Neutrophil (primary cell): ENCODE measurements around the gene DCT.

ENCODE experiments used
- H3K27ac ChIP-seq: fragments of 200-600 bp; sonication (generic); 2 replicates; pipeline ENCODE4 v1.5.1; 2016; ENCODE audit warnings: mild to moderate bottlenecking, moderate library complexity
- H3K27me3 ChIP-seq: fragments of 200-600 bp; sonication (generic); 2 replicates; pipeline ENCODE4 v1.6.0; 2016; ENCODE audit warnings: mild to moderate bottlenecking
- H3K36me3 ChIP-seq: fragments of 200-600 bp; sonication (generic); 2 replicates; pipeline ENCODE4 v1.5.1; 2017
- H3K4me1 ChIP-seq, 2 experiments: fragments of 200-600 bp in 1 of 2; sonication (generic) in 1 of 2; 1 replicate in 1 of 2; 2 replicates in 1 of 2; pipeline versions ENCODE4 v1.5.1 to v1.6.1; 2013 to 2016; ENCODE audit warnings: low read depth in 1 of 2, low read length in 1 of 2, mild to moderate bottlenecking in 1 of 2, moderate library complexity in 1 of 2; ENCODE audit not compliant: control insufficient read depth in 1 of 2, insufficient read depth in 1 of 2
- H3K4me3 ChIP-seq, 2 experiments: fragments of 200-600 bp in 1 of 2; sonication (generic) in 1 of 2; 1 replicate in 1 of 2; 2 replicates in 1 of 2; pipeline ENCODE4 v1.5.1; 2013 to 2016; ENCODE audit warnings: low read depth in 1 of 2, low read length in 1 of 2, mild to moderate bottlenecking in 1 of 2, moderate library complexity in 1 of 2
- H3K9me3 ChIP-seq: fragments of 200-600 bp; sonication (generic); 2 replicates; pipeline ENCODE4 v1.5.1; 2016
- CTCF ChIP-seq: fragments of 200-600 bp; sonication (generic); IDR thresholded peaks from 2 replicates; pipeline ENCODE4 v1.5.1; 2016; ENCODE audit warnings: antibody characterized with exemption

Gene DCT

GRCh38 chr13:94413598-94413944 lies 65.9 kb downstream of the DCT start:
- Histone ChIP-seq H3K27ac (no peak overlapping the region), H3K4me3 (no peak overlapping the region), H3K9me3 (no peaks in the 10 kb centered on the region), H3K36me3 (no peaks in the 10 kb centered on the region), H3K27me3 (peaks cover 32% of the 10 kb centered on the region), H3K4me1 (no peaks in the 10 kb centered on the region)
- no peak for TF ChIP-seq CTCF

- Histone ChIP-seq H3K4me1 (no peaks in the 10 kb centered on the region), H3K9me3 (no peaks in the 10 kb centered on the region), H3K36me3 (no peaks in the 10 kb centered on the region), H3K27me3 (peaks cover 34% of the 10 kb centered on the region), H3K4me3 (no peak overlapping the region), H3K27ac (no peak overlapping the region)
- TF ChIP-seq CTCF, result no peak
Observed at GRCh38 chr13:94412870-94413597, 66.4 kb downstream of the DCT start.

DNA sequence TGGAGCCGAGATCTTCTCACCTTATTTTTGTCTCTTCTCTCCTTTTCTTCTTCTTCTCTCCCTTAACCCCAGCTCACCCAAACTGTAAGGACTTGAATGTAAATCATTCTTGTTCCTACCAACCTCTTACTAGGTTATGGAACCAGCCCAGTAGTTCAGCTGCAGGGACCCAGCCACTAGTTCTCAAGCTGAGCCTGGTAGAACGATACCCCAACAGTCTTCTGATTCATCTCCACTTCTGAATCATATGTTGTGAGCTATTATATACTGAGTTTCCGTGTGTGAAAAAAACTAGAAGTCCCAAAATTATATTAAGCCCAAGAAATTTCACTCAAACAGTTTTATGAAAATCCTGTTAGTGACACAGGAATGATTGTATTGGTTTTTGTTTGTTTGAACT lies 67.7 kb downstream of the DCT start:
- Histone ChIP-seq H3K27ac (no peak overlapping the region), H3K4me1 (no peaks in the 10 kb centered on the region), H3K27me3 (peaks cover 32% of the 10 kb centered on the region), H3K36me3 (no peaks in the 10 kb centered on the region), H3K9me3 (no peaks in the 10 kb centered on the region), H3K4me3 (no peak overlapping the region)
- no peak for TF ChIP-seq CTCF

DNA sequence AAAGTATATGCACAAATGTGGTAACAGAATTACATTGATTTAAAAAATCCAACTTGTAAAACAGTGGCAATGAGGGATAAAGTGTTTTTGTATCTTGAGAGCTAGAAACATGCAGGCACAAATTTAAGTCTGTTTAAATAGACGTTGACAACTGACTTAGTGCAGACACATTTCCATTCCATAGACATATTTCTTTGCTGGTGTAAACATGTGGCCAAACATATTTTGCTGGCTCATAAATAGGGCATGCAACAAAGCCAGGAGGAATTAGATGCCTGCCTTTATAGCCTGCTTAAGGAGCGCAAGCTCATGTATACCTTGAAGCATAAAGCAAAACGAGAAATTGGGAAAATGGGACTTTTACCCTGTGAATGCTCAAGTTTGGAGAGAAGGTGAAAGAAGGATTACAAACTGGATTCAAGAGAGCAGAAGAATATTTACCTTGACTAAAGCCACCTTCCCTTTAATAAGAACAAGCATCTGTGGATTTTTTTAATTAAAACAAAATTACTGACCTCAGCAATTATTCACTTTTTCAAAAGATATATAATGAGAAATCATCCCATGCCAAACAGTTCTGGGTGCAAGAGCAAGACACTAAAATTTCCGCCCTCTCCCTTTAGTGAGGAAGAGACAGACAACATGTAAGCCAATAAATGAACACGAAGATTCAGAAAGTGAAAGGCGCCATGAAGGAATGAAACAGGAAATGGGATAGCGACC lies 71.0 kb downstream of the DCT start:
- no peak overlapping the region for H3K27ac ChIP-seq
- TF ChIP-seq CTCF, result no peak
- no peaks in the 10 kb centered on the region for H3K9me3 ChIP-seq
- no peak overlapping the region for H3K4me3 ChIP-seq
- H3K4me1 ChIP-seq, result no peaks in the 10 kb centered on the region
- peaks cover 13% of the 10 kb centered on the region for H3K27me3 ChIP-seq
- no peaks in the 10 kb centered on the region for H3K36me3 ChIP-seq

- no peaks in the 10 kb centered on the region for H3K4me1 ChIP-seq
- no peaks in the 10 kb centered on the region for H3K36me3 ChIP-seq
- H3K27ac ChIP-seq, result no peak overlapping the region
- no peak overlapping the region for H3K4me3 ChIP-seq
- H3K9me3 ChIP-seq, result no peaks in the 10 kb centered on the region
- no peaks in the 10 kb centered on the region for H3K27me3 ChIP-seq
- no peak for TF ChIP-seq CTCF
Observed at GRCh38 chr13:94400874-94401273, 78.6 kb downstream of the DCT start.
